Ishikawa (cell line): ENCODE results near the gene IKZF1.

ENCODE experiments used
- EGR1 ChIP-seq: IDR thresholded peaks from 2 replicates; pipeline ENCODE4 v1.6.1; 2012
- EP300 ChIP-seq: IDR thresholded peaks from 2 replicates; pipeline ENCODE4 v1.6.1; 2012; ENCODE audit warnings: borderline replicate concordance
- MAX ChIP-seq: IDR thresholded peaks from 2 replicates; pipeline ENCODE4 v1.6.1; 2012
- TEAD4 ChIP-seq: IDR thresholded peaks from 2 replicates; pipeline ENCODE4 v1.6.1; 2012

GRCh38 chr7:50396856-50397255 lies 92.3 kb downstream of the IKZF1 start:
- TF ChIP-seq EGR1 (no peak), EP300 (no peak), TEAD4 (no peak), MAX (no peak)
